Measurements from ENCODE around the gene TSPOAP1. TPM values are rescaled to one million over a fixed set of nuclear protein-coding genes. Genes with fewer than 3 reads are reported as not detected.

Gene TSPOAP1
- polyA plus RNA-seq, 2 of the 4 experiments (the other 2 are of a cell fraction) = not detected

- no peaks in the 10 kb centered on the region for H3K9me3 ChIP-seq
- H3K4me1 ChIP-seq = peaks cover 9% of the 10 kb centered on the region; the same call in 2 of the 3 replicates
- no peak for FAIRE-seq
- peak overlapping the region; percentile 76 for H3K4me2 ChIP-seq
- peak; percentile 65 to 66 for ATAC-seq
- TF ChIP-seq FOXS1 (CRISPR knock-in tag; IDR thresholded peaks at IDR 0.05) = no peak
- peak; percentile 74 for TF ChIP-seq KDM1A (IDR thresholded peaks at IDR 0.05; ENCODE audit: low read depth)
- TF ChIP-seq, protein P1, sequence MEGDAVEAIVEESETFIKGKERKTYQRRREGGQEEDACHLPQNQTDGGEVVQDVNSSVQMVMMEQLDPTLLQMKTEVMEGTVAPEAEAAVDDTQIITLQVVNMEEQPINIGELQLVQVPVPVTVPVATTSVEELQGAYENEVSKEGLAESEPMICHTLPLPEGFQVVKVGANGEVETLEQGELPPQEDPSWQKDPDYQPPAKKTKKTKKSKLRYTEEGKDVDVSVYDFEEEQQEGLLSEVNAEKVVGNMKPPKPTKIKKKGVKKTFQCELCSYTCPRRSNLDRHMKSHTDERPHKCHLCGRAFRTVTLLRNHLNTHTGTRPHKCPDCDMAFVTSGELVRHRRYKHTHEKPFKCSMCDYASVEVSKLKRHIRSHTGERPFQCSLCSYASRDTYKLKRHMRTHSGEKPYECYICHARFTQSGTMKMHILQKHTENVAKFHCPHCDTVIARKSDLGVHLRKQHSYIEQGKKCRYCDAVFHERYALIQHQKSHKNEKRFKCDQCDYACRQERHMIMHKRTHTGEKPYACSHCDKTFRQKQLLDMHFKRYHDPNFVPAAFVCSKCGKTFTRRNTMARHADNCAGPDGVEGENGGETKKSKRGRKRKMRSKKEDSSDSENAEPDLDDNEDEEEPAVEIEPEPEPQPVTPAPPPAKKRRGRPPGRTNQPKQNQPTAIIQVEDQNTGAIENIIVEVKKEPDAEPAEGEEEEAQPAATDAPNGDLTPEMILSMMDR (IDR thresholded peaks at IDR 0.05) = 0 out of 3 replicates have a peak, but pooled peaks have one; percentile 3
- H3K27ac ChIP-seq = peak overlapping the region; percentile 88 to 92
- POLR2A ChIA-PET = interaction anchor here (0.5 to 3.3 kb wide), 37 partner anchors 8 to 1266 kb away, joined by 3 to 87 read pairs (median 6); partner anchors contain the start of genes MKS1 and RNF43
- CTCF ChIA-PET = interaction anchor here (0.6 to 4.5 kb wide), 16 partner anchors 9 to 103 kb away, joined by 3 to 34 read pairs (median 5); partner anchors contain the start of gene RNF43
- no peak for DNase-seq (ENCODE audit: low read depth in 1 of 2, low spot score in 1 of 2)
- 33% methylated on average over 26 of the region's 26 CpGs for WGBS (ENCODE audit: missing lambda C conversion rate)
- peak overlapping the region; percentile 83 for H3K4me3 ChIP-seq
Observed at GRCh38 chr17:58352596-58353388, 24.2 kb upstream of the TSPOAP1 start.

GRCh38 chr17:58351831-58352595, 23.4 kb upstream of the TSPOAP1 start, which contains the start of gene SUPT4H1:
Gene SUPT4H1, minus strand, starts transcription at chr17:58352201. Its CDS starts 66 bp downstream, at chr17:58352135.
- no peak for FAIRE-seq
- CTCF ChIA-PET = interaction anchor here (0.7 to 4.5 kb wide), 20 partner anchors 8 to 102 kb away, joined by 3 to 34 read pairs (median 5); partner anchors contain the start of gene RNF43
- no peak for TF ChIP-seq FOSL2 (IDR thresholded peaks at IDR 0.05)
- peak; percentile 17; the same call in 1 of the 2 replicates for TF ChIP-seq FOSL2 (CRISPR knock-in tag; IDR thresholded peaks at IDR 0.05)
- TF ChIP-seq FOXS1 (CRISPR knock-in tag; IDR thresholded peaks at IDR 0.05) = no peak
- TF ChIP-seq, protein P2, sequence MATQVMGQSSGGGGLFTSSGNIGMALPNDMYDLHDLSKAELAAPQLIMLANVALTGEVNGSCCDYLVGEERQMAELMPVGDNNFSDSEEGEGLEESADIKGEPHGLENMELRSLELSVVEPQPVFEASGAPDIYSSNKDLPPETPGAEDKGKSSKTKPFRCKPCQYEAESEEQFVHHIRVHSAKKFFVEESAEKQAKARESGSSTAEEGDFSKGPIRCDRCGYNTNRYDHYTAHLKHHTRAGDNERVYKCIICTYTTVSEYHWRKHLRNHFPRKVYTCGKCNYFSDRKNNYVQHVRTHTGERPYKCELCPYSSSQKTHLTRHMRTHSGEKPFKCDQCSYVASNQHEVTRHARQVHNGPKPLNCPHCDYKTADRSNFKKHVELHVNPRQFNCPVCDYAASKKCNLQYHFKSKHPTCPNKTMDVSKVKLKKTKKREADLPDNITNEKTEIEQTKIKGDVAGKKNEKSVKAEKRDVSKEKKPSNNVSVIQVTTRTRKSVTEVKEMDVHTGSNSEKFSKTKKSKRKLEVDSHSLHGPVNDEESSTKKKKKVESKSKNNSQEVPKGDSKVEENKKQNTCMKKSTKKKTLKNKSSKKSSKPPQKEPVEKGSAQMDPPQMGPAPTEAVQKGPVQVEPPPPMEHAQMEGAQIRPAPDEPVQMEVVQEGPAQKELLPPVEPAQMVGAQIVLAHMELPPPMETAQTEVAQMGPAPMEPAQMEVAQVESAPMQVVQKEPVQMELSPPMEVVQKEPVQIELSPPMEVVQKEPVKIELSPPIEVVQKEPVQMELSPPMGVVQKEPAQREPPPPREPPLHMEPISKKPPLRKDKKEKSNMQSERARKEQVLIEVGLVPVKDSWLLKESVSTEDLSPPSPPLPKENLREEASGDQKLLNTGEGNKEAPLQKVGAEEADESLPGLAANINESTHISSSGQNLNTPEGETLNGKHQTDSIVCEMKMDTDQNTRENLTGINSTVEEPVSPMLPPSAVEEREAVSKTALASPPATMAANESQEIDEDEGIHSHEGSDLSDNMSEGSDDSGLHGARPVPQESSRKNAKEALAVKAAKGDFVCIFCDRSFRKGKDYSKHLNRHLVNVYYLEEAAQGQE (IDR thresholded peaks at IDR 0.05) = no peak
- no peak for TF ChIP-seq TP53 (CRISPR knock-in tag; IDR thresholded peaks at IDR 0.05)
- TF ChIP-seq ZFP36 (IDR thresholded peaks at IDR 0.05; ENCODE audit: borderline replicate concordance, partially characterized antibody) = no peak
- TF ChIP-seq CHD4 (IDR thresholded peaks at IDR 0.05; ENCODE audit: borderline replicate concordance) = no peak
- no peak for TF ChIP-seq ZNF302 (CRISPR knock-in tag; IDR thresholded peaks at IDR 0.05)
- TF ChIP-seq BCL3 (IDR thresholded peaks at IDR 0.05) = peak; percentile 89
- peak; percentile 94 for TF ChIP-seq PHF8 (IDR thresholded peaks at IDR 0.05; ENCODE audit: borderline replicate concordance, low read depth)
- TF ChIP-seq SMC3 (IDR thresholded peaks at IDR 0.05) = peak; percentile 72
- TF ChIP-seq, protein P1 (IDR thresholded peaks at IDR 0.05) = peak; percentile 4; the same call in 1 of the 3 replicates
- no peak for TF ChIP-seq JUNB (IDR thresholded peaks at IDR 0.05)
- TF ChIP-seq BHLHE40 (IDR thresholded peaks at IDR 0.05; ENCODE audit: low read depth, low read length) = 0 out of 2 replicates have a peak, but pooled peaks have one; percentile 36
- TF ChIP-seq JUN (IDR thresholded peaks at IDR 0.05) = peak; percentile 97 to 99
- no peak for TF ChIP-seq MAFK (IDR thresholded peaks at IDR 0.05; ENCODE audit: partially characterized antibody)
- TF ChIP-seq USF2 (IDR thresholded peaks at IDR 0.05) = no peak
- TF ChIP-seq CBX8 (IDR thresholded peaks at IDR 0.05) = no peak
- TF ChIP-seq SREBF2 (IDR thresholded peaks at IDR 0.05) = no peak
- TF ChIP-seq GATA3 (IDR thresholded peaks at IDR 0.05; ENCODE audit: borderline replicate concordance) = peak; percentile 52
- 0 out of 2 replicates have a peak, but pooled peaks have one; percentile 12 for TF ChIP-seq KDM1A (IDR thresholded peaks at IDR 0.05; ENCODE audit: low read depth)
- TF ChIP-seq, protein P3, sequence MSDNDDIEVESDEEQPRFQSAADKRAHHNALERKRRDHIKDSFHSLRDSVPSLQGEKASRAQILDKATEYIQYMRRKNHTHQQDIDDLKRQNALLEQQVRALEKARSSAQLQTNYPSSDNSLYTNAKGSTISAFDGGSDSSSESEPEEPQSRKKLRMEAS (IDR thresholded peaks at IDR 0.05) = peak; percentile 73
- TF ChIP-seq MAZ (IDR thresholded peaks at IDR 0.05; ENCODE audit: borderline replicate concordance, low read depth, low read length) = no peak

More at GRCh38 chr17:58351831-58352595, 23.4 kb upstream of the TSPOAP1 start, which contains the start of gene SUPT4H1:
- Histone ChIP-seq H3K4me1 (peaks cover 9% of the 10 kb centered on the region; the same call in 2 of the 3 replicates), H3K4me3 (peak within 1 kb of the TSS; percentile 83), H3K27ac (peak within 1 kb of the TSS; percentile 88 to 92), H3K4me2 (peak within 1 kb of the TSS; percentile 76), H3K9me3 (no peaks in the 10 kb centered on the region)
- DNase-seq (ENCODE audit: low read depth in 1 of 2, low spot score in 1 of 2) (peak; percentile 95 to 99), ATAC-seq (peak; percentile 97 to 99)
- WGBS (ENCODE audit: missing lambda C conversion rate) = 1% methylated on average over 38 of the region's 60 CpGs
- POLR2A ChIA-PET = interaction anchor here (0.5 to 3.3 kb wide), 40 partner anchors 9 to 1265 kb away, joined by 3 to 87 read pairs (median 4); partner anchors contain the start of genes MKS1 and RNF43
